GM19035 (cell line): Measurements from ENCODE around the gene GPC5.

Experiments
- ATAC-seq: cut with Tn5 transposase; IDR thresholded peaks from one replicate; pipeline ENCODE4 v1.9.1; 2021; ENCODE audit not compliant: unreplicated experiment

GPC5 gene

GRCh38 chr13:91454666-91455065 is 56.2 kb downstream of the GPC5 start:
- ATAC-seq, result no peak

- ATAC-seq, result no peak
Measured at GRCh38 chr13:91456837-91457236, 58.4 kb downstream of the GPC5 start.

- no peak for ATAC-seq
Measured at GRCh38 chr13:91459485-91459884, 61.1 kb downstream of the GPC5 start.

- no peak for ATAC-seq
Measured at GRCh38 chr13:91464336-91464735, 65.9 kb downstream of the GPC5 start.

GRCh38 chr13:91467236-91467635 is 68.8 kb downstream of the GPC5 start:
- no peak for ATAC-seq

GRCh38 chr13:91468301-91468700 is 69.9 kb downstream of the GPC5 start:
- ATAC-seq, result no peak

GRCh38 chr13:91470084-91470621 is 71.7 kb downstream of the GPC5 start:
- ATAC-seq, result no peak

- no peak for ATAC-seq
Measured at GRCh38 chr13:91470681-91471080, 72.3 kb downstream of the GPC5 start.

GRCh38 chr13:91482427-91482826 is 84.0 kb downstream of the GPC5 start:
- no peak for ATAC-seq

- ATAC-seq, result no peak
Measured at GRCh38 chr13:91491980-91492379, 93.6 kb downstream of the GPC5 start.

- ATAC-seq, result no peak
Measured at GRCh38 chr13:91493442-91493841, 95.0 kb downstream of the GPC5 start.

GRCh38 chr13:91498298-91498697 is 99.9 kb downstream of the GPC5 start:
- ATAC-seq, result no peak

GRCh38 chr13:91504216-91504615 is 105.8 kb downstream of the GPC5 start:
- no peak for ATAC-seq

GRCh38 chr13:91506759-91507158 is 108.3 kb downstream of the GPC5 start:
- ATAC-seq, result no peak

GRCh38 chr13:91510058-91510457 is 111.6 kb downstream of the GPC5 start:
- no peak for ATAC-seq

GRCh38 chr13:91513790-91514189 is 115.4 kb downstream of the GPC5 start:
- no peak for ATAC-seq

GRCh38 chr13:91516799-91517198 is 118.4 kb downstream of the GPC5 start:
- ATAC-seq, result no peak

GRCh38 chr13:91520952-91521351 is 122.5 kb downstream of the GPC5 start:
- no peak for ATAC-seq

GRCh38 chr13:91523116-91523515 is 124.7 kb downstream of the GPC5 start:
- no peak for ATAC-seq

GRCh38 chr13:91526543-91527033 is 128.2 kb downstream of the GPC5 start:
- no peak for ATAC-seq

GRCh38 chr13:91529739-91530482 is 131.5 kb downstream of the GPC5 start:
- no peak for ATAC-seq

- ATAC-seq, result no peak
Measured at GRCh38 chr13:91531646-91532045, 133.2 kb downstream of the GPC5 start.

GRCh38 chr13:91533354-91533753 is 134.9 kb downstream of the GPC5 start:
- no peak for ATAC-seq
